ENCODE measurements around the gene AATF. TPM values are rescaled to one million over a fixed set of nuclear protein-coding genes. Genes with fewer than 3 reads are reported as not detected.

AATF gene
- polyA plus RNA-seq, 1 donor from 2014 or later, result 12.7 TPM

DNA sequence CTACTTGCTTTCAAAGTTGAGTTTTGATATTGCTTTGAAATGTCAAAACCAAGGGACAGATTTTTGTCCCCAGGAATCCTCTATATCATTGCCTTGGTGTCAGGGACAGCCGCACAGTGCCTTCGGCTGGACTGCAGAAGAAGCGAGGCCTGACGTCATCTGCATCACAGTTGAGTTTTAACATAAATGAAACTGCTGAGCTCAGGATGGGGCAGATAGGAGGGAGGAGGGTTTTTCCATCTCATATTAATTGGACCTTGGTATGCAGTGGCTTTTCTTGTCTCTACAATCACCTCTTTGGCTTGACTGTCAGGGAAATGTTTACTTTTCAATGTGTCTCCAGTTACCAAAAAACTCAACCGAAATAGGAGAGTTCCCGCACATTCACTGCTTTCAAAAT is 111.3 kb downstream of the AATF start:
- H3F3A ChIP-seq (ENCODE audit: insufficient read depth, low read length, poor library complexity, severe bottlenecking), result no peaks in the 10 kb centered on the region

DNA sequence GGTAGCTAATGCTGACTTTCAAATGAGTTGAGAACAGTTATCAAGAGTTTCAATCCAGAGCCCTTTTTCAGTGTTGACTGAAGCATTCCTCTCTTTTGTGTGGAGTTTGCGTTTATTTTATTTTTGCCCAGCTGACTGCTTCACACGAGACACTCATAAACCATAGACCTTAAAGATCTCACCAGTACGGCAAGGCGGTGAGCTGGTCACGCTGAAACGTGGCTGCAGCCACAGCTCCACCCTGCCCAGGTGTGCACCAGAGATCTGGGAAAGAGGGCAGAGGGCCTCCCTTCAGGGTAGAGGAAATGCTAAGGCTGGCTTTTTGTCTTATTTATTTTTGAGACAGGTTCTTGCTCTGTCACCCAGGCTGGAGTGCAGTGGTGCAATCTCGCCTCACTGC is 112.2 kb downstream of the AATF start:
- TF ChIP-seq EP300 (conservative IDR thresholded peaks at IDR 0.05; ENCODE audit: poor library complexity, severe bottlenecking), result no peak
- TF ChIP-seq MXI1 (conservative IDR thresholded peaks at IDR 0.05; ENCODE audit: poor library complexity, severe bottlenecking), result no peak
- TF ChIP-seq, protein P1, sequence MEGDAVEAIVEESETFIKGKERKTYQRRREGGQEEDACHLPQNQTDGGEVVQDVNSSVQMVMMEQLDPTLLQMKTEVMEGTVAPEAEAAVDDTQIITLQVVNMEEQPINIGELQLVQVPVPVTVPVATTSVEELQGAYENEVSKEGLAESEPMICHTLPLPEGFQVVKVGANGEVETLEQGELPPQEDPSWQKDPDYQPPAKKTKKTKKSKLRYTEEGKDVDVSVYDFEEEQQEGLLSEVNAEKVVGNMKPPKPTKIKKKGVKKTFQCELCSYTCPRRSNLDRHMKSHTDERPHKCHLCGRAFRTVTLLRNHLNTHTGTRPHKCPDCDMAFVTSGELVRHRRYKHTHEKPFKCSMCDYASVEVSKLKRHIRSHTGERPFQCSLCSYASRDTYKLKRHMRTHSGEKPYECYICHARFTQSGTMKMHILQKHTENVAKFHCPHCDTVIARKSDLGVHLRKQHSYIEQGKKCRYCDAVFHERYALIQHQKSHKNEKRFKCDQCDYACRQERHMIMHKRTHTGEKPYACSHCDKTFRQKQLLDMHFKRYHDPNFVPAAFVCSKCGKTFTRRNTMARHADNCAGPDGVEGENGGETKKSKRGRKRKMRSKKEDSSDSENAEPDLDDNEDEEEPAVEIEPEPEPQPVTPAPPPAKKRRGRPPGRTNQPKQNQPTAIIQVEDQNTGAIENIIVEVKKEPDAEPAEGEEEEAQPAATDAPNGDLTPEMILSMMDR (IDR thresholded peaks at IDR 0.05; ENCODE audit: poor library complexity, severe bottlenecking), result no peak
- no peak for TF ChIP-seq EZH2 (IDR thresholded peaks at IDR 0.05; ENCODE audit: borderline replicate concordance, insufficient read depth, low read length, poor library complexity, severe bottlenecking)
- TF ChIP-seq RAD21 (conservative IDR thresholded peaks at IDR 0.05), result no peak
- TF ChIP-seq SMC3 (conservative IDR thresholded peaks at IDR 0.05; ENCODE audit: poor library complexity), result no peak
- TF ChIP-seq, protein P2, sequence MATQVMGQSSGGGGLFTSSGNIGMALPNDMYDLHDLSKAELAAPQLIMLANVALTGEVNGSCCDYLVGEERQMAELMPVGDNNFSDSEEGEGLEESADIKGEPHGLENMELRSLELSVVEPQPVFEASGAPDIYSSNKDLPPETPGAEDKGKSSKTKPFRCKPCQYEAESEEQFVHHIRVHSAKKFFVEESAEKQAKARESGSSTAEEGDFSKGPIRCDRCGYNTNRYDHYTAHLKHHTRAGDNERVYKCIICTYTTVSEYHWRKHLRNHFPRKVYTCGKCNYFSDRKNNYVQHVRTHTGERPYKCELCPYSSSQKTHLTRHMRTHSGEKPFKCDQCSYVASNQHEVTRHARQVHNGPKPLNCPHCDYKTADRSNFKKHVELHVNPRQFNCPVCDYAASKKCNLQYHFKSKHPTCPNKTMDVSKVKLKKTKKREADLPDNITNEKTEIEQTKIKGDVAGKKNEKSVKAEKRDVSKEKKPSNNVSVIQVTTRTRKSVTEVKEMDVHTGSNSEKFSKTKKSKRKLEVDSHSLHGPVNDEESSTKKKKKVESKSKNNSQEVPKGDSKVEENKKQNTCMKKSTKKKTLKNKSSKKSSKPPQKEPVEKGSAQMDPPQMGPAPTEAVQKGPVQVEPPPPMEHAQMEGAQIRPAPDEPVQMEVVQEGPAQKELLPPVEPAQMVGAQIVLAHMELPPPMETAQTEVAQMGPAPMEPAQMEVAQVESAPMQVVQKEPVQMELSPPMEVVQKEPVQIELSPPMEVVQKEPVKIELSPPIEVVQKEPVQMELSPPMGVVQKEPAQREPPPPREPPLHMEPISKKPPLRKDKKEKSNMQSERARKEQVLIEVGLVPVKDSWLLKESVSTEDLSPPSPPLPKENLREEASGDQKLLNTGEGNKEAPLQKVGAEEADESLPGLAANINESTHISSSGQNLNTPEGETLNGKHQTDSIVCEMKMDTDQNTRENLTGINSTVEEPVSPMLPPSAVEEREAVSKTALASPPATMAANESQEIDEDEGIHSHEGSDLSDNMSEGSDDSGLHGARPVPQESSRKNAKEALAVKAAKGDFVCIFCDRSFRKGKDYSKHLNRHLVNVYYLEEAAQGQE (IDR thresholded peaks at IDR 0.05; ENCODE audit: borderline replicate concordance), result no peak
- no peak for TF ChIP-seq POLR2AphosphoS5 (IDR thresholded peaks at IDR 0.05)
- no peak for TF ChIP-seq TAF1 (IDR thresholded peaks at IDR 0.05; ENCODE audit: low read depth)
- H3F3A ChIP-seq (ENCODE audit: insufficient read depth, low read length, poor library complexity, severe bottlenecking), result no peaks in the 10 kb centered on the region

More for the DNA sequence above, 111.3 kb downstream of the AATF start:
- Histone ChIP-seq H3K27me3 (ENCODE audit: insufficient read depth, low read depth, low read length) (no peaks in the 10 kb centered on the region), H3K9ac (ENCODE audit: low read length) (no peak overlapping the region), H3K79me2 (replicated peaks; ENCODE audit: insufficient read depth, low read length) (no peaks in the 10 kb centered on the region), H3K4me2 (ENCODE audit: low read length) (no peak overlapping the region), H3K36me3 (ENCODE audit: insufficient read depth, low read length) (no peaks in the 10 kb centered on the region), H3K4me3 (ENCODE audit: low read length) (no peak overlapping the region), H3K27ac (ENCODE audit: low read length) (no peak overlapping the region), H3K9me3 (ENCODE audit: low read length) (no peaks in the 10 kb centered on the region), H2AFZ (ENCODE audit: low read depth, low read length) (no peak overlapping the region), H4K20me1 (ENCODE audit: insufficient read depth) (no peaks in the 10 kb centered on the region), H3K9me2 (ENCODE audit: insufficient read depth, low read length) (no peaks in the 10 kb centered on the region)
- TF ChIP-seq EZH2 (IDR thresholded peaks at IDR 0.05; ENCODE audit: borderline replicate concordance, insufficient read depth, low read length, poor library complexity, severe bottlenecking), result no peak
- no peak for TF ChIP-seq RAD21 (conservative IDR thresholded peaks at IDR 0.05)
- TF ChIP-seq TAF1 (IDR thresholded peaks at IDR 0.05; ENCODE audit: low read depth), result no peak
- no peak for TF ChIP-seq MXI1 (conservative IDR thresholded peaks at IDR 0.05; ENCODE audit: poor library complexity, severe bottlenecking)
- no peak for TF ChIP-seq POLR2AphosphoS5 (IDR thresholded peaks at IDR 0.05)
- no peak for TF ChIP-seq SMC3 (conservative IDR thresholded peaks at IDR 0.05; ENCODE audit: poor library complexity)
- TF ChIP-seq, protein P1 (IDR thresholded peaks at IDR 0.05; ENCODE audit: poor library complexity, severe bottlenecking), result no peak
- TF ChIP-seq, protein P2 (IDR thresholded peaks at IDR 0.05; ENCODE audit: borderline replicate concordance), result no peak
- TF ChIP-seq EP300 (conservative IDR thresholded peaks at IDR 0.05; ENCODE audit: poor library complexity, severe bottlenecking), result no peak

More for the DNA sequence above, 112.2 kb downstream of the AATF start:
- Histone ChIP-seq H4K20me1 (ENCODE audit: insufficient read depth) (no peaks in the 10 kb centered on the region), H3K27ac (ENCODE audit: low read length) (no peak overlapping the region), H3K4me3 (ENCODE audit: low read length) (no peak overlapping the region), H3K79me2 (replicated peaks; ENCODE audit: insufficient read depth, low read length) (no peaks in the 10 kb centered on the region), H3K9ac (ENCODE audit: low read length) (no peak overlapping the region), H2AFZ (ENCODE audit: low read depth, low read length) (no peak overlapping the region), H3K27me3 (ENCODE audit: insufficient read depth, low read depth, low read length) (no peaks in the 10 kb centered on the region), H3K9me2 (ENCODE audit: insufficient read depth, low read length) (no peaks in the 10 kb centered on the region), H3K9me3 (ENCODE audit: low read length) (no peaks in the 10 kb centered on the region), H3K36me3 (ENCODE audit: insufficient read depth, low read length) (no peaks in the 10 kb centered on the region), H3K4me2 (ENCODE audit: low read length) (no peak overlapping the region)
